Fibroblast of upper back skin (primary cell): ENCODE results near the gene KLF4.
"Not testable (repeated sequence)": the region's sequence is repeated elsewhere in the genome, so short reads cannot be mapped to it uniquely, and the experiment has no call there.

ENCODE experiments used
- DNase-seq: peaks from one replicate; pipeline ENCODE4 v3.0.0-alpha.2; 2013

The KLF4 gene

DNA sequence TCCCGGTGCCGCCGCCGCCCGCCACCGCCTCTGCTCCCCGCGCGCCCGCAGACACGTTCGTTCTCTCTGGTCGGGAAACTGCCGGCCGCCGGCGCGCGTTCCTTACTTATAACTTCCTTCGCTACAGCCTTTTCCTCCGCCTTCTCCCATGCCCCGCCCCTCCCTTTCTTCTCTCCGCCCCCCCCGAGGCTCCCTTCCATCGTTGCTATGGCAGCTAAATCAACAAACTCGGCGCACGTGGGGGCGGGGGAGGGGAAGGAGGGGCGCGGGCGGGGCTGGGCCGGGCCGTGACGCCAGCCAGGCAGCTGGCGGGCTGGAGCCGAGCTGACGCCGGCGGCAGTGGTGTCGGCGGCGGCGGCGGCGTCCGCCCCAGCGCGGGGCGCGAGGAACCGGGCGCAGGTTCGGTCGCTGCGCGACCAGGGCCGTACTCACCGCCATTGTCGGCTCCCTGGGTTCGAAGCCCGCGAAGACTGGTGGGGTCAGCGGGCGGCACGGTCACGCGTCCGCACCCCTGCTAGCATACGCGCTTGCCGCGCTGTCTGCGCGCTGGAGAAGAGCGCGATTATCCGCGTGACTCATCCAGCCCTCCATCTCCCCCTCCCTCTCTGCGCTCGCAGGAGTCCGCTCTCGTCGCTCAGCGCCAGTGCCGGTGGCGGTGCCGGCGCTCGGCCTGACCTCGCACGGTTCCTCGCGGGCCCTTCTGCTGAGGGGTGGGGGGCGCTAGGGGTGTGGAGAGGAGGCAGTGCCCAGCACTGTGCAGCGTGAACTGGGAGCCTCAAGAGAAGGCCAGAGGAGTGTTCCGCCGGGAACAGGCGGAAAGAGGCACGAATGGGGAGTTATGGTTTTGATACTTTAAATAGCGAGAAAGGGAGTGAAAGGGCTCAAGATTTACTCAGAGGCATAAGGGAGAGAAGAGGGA is at the start of gene KLF4:
Gene KLF4 (minus strand): TSS at position 83 of the 919 bp plus-strand sequence. CDS start 597 bp downstream, outside the sequence.
- DNase-seq, result peak; percentile 94

DNA sequence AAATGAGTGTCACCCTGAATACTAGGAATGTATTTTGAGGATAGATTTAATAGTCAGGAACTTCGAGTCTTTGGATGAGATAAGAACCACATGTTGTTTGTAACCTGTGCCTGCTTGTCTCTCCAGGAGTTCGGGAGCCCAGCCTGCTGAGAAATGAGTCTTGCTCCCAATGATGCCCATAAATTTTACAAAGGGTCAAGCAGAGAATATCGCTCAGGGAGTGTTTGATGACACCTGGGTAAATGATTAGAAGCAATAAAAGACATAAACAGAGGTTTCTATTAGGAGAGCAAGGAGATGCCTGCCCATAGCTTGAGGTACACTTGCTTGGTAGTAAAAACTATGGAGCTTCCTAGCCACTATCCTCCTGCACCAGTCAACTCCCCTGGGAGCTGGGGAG is 46.9 kb upstream of the KLF4 start:
- DNase-seq, result no peak

DNA sequence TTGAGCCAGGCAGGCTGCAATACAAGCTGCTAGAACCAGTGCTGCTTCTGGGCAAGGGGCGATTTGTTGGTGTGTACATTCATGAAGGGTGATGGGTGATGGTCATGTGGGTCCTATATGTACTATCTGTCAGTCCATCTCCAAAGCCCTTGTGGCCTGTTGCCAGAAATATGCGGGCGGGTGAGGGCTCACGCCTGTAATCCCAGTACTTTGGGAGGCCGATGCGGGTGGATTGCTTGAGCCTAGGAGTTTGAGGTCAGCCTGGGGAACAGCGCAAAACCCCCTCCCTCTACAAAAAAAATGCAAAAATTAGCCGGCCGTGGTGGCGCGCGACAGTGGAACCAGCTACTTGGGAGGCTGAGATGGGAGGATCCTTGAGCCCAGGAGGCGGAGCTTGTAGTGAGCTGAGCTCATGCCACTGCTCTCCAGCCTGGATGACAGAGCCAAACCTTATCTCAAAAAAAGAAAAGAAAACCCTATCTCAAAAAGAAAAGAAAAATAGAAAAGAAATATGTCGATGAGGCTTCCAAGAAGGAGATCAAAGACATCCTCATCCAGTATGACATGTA is 45.0 kb upstream of the KLF4 start:
- DNase-seq, result no peak

DNA sequence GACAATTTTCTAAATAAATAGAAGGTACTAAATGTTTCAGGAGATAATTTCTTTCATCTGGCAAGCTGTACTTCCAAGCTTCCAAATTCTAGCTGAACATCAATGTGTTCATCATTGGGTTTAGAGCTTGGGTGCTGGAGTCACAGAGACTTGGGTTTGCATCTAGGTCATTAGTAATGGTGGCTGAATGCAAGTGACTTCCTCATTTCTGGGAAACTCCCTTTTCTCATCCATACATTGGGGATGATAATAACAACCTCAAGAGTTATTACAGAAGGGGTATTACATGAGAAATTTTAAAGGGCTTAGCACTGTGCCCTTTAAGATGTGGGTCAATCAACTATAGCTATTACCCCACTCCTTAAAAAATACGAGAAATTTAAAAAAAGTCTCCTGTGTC is 41.1 kb upstream of the KLF4 start:
- DNase-seq, result no peak

DNA sequence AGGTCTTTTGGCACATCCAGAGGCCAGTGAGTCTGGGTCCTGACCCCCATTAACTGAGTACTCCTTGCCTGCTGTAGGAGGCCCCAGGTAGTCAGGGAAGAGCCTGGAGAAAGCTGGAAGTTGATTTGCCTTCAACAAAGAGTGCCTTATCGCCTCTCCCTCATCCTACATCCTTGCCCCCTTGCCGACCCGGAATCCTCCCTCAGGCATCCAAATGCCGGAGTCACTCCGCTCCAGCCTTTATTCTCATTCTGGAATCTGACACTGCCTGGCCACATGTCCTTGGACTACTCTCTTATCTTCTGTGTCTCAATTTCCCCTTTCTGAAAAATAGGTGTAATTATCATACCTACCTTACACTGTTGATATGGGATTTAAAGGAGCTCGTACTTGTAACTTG is 39.1 kb upstream of the KLF4 start:
- DNase-seq, result no peak

DNA sequence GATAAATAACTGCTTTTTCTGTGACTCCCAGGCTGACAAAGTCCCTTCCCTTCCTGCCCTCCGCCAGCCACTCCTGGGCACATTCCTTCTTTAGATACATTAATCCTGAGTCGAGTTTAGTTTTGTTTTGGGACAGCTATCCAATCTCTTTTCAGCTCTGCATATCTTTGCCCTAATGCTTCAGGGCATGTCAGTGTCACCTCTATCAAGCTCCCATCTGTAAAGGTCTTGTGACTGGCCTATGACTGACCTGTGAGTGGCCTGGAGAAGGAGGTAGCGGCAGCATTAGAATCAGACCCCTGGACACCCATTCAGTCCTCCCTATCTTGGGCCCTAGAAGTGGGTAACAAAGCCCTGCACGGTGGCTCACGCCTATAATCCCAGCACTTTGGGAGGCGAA is 34.0 kb upstream of the KLF4 start:
- no peak for DNase-seq

DNA sequence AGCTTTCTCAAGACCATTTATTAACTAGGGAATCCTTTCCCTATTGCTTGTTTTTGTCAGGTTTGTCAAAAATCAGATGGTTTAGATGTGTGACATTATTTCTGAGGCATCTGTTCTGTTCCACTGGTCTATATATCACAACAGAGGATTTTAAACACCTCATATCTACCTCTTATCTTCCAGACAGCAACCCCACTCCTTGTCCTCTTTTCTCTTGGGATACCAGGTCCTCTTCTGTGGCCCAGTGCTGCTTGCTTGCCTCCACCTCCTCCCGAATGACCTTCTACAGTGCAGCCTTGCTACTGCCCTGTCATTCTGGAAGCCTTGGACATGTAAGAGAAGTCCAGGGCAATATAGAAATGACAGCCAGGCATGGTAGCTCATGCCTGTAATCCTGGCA is 30.6 kb upstream of the KLF4 start:
- no peak for DNase-seq

DNA sequence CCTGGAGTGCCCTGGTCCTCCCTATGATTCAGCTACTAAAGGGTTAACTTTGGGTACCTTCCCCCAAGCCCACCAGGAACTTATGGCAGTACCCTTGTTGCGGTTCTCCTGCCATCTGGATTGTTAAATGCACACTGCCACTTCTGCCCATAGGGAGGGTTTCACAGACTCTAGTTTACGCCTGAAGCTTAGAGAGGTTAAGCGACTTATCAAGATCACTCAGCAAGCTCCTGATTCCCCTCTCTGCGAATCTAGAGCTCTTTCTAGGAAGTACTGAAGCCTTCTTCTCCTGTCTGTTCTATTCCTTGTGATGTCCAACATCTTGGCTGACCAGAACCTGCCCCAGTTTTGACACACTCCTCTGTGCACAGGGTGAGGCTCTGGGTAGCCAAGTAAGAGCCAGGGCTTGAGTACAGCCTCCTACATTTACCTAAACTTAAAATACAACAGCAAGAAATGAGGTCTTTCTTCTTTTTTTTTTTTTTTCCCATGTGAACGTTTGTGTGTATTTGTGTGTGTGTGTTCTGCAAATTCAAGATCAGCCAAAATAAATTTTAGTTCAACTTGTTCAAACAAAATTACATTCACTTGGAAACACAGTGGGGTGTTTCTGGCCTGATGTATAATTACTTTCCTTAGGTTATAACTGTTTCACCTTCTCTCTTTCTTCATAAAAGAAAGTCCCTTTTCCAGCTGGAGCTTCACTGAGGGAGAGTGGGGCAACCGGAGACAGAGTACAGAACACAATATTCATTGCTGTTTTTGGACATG is 28.7 kb upstream of the KLF4 start:
- DNase-seq, result no peak

DNA sequence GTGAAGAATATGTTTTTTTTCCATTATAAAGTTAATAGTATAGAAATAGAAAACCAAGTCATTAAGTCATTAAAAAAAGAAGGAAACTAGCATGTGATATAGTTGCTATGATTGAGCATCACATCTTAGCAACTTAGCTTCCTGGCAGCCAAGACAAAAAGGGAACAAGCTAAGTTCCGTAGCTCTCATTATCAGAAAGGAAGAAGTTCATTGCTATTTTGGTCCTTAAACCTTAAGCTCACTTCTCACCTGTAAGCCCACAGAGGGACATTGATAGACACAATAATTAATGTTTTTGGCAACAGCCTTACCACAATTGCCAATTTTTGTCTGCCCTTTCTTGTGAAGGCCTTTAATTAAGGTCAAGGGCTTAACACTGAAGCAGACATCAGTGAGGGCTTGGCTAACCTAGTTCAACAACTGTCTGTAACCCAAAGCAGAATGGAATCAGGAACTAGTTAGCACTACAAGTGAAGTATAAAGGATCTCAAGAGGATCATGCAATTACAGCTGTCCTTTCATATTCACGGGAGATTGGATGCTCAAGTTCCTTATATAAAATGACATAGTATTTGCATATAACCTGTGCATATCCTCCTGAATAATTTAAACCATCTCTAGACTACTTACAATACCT is 24.0 kb upstream of the KLF4 start:
- DNase-seq, result no peak

DNA sequence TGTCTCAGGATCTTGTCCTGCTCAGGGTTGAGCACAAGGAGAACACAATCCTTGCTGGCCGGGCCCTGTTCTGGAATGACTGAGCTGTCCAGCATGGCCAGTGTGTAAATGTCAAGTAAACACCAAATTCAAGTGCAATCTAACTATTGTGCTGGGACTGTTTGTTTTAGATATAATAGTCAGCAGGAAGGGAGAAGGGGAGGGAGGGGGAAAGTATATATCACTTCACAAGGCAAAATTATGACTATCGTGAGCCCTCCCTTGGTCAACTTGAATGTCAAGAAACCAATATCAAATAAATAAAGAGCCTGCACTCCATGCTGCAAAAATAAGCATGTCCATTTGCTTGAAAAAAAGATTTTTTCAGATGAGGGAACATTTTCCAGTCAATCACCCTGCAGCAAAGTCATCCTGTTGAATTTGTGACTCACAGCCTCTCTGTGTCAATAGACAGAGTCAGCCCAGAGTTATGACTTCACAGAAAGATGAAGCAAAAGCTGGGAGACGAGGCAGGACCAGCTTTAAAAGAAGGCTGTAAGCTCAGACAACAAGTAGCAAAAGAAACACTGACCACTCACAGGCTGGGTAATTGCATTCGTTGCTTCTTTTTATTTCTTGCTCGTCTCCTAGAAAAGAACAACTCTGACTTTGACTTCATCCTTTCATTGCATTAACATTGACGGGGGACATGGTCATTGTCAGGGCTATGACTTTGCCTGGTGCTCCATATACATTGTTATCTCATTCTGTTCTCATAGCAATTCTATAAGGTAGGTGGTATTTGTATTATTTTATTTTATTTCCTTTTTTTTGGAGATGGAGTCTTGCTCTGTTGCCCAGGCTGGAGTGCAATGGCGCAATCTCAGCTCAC is 15.3 kb upstream of the KLF4 start:
- DNase-seq, result peak; percentile 78

DNA sequence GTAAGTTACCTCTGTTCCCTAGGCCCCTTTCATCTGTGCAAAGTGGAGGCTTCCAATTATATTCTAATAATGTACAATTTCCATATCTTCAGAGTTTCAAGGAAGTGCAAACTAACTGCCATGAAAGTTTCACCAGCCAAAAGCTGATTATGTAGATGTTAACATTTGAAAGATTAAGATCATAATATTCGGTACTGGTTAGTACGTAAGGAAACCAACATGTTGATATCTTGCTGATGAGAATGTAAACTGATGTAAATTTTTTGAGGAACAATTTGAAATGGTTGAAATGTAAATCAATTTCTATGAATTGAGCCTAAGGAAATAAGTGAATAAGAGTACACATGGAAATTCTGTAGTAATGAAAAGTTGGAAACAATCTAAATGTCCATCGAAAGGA is 12.9 kb upstream of the KLF4 start:
- no peak for DNase-seq

DNA sequence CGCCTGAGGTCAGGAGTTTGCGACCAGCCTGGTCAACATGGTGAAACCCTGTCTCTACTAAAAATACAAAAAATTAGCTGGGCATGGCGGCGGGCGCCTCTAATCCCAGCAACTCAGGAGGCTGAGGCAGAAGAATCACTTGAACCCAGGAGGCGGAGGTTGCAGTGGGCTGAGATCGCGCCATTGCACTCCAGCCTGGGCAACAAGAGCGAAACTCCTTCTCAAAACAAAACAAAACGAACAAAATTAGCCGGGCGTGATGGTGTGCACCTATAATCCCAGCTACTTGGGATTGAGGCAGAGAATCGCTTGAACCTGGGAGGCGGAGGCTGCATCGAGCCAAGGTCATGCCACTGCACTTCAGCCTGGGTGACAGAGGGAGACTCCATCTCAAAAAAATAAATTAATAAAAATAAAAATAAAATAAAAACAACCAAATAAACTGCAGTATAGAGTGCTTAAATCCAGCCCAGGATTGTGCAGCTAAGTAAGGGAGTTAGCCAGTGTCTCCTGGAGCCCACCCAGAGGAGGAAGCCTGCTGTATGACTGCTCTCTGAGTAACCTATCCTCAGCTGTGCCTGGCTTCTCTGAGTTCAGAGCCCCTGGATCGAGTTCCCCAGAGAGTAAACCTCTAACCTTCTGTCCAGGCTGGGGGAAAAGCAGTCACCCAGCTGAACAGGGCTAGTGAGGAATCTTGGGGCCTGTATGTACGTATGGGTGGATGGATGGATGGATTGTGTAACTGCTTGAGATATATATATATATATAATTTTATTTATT is 11.0 kb upstream of the KLF4 start:
- peak; percentile 53 for DNase-seq

DNA sequence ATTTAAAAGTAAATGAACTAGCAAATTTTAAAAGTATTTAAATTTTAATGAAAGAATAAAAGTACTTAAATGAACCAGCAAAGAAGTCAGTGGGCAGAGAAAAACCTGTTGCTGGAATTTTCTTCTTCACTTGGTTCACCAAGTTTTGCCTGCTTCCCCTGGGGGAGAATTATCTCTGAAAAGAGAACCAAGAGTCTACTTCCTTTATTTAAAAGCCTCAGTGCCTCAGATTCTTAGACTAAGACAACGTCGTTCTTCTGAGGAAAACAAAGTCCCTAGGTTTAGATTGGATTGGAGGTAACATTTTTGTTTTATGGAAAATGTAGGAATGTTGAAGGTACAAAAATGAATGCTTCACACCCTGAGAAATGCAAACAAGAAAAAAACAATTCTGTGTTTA is 7.4 kb upstream of the KLF4 start:
- DNase-seq, result no peak

DNA sequence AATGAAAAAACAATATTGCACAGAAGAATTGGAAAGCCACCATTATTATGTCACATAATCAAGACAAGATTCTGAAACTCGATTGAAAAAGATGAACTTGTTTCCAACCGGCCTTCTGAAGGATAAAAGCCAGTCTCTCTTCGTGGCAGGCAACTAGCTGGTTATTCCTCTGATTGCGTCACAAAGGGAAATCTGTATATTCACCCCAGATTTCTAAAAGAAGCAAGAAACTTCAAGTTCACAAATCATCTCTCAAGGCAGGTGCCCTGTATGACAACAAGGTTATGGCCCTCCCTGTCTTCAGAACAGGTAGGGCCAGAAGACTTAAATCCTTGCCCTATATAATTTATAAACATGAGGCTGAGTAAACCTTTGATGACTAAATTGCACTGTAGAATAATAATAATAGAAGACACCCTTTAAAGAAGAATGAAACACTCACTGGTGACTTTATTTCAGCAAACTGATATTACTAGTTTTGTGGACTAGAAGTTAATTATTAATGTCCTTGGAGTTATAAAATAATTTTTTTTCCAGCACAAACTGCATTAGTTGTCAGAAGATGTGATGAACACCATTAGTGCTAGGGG is 2.9 kb upstream of the KLF4 start:
- no peak for DNase-seq

DNA sequence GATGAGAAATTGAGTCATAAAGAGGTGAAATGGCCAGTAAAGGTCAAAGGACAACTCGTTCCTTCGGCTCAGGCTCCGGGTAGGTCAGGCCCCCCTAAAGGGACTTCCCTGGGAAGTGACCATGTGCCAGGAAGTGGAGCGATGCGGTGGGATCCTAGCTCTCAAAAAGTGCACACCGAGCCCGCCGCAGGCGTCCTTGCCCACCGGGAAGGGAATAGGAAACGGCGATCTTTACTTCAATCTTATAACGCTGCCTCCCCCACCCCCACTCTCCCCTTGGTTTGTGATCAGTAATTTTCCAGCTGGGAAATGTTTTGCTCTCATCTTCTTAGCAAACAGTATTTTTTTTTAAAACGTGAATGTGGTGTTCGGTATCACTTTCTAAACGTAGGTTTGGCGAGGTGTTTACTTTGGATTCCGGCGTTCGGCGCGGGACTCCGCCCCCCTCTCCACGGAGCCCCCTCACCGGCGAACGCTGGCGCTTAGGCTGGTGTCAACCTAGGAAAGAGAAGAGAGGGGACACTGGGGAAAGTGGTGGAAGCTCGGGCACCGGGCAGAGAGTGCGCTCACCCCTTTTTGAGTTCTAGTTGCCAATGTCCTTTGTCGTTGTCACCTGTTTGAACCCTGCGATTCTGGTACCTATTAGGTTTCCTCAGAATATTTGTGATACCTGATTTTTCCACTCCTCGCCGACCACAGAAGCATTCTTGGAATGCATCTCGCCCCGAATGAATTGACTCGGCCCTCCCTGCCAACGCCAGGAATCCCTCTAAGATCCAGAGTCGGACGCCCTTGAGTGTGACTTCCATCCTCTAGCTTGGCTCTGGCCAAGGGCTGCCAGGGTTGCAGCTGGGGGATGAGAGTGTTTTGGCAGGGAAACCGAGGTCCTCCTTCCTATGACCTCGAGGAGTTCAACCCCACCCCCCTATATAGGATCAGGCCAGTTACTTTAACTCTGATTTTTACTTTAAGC is 1.8 kb upstream of the KLF4 start:
- no peak for DNase-seq

DNA sequence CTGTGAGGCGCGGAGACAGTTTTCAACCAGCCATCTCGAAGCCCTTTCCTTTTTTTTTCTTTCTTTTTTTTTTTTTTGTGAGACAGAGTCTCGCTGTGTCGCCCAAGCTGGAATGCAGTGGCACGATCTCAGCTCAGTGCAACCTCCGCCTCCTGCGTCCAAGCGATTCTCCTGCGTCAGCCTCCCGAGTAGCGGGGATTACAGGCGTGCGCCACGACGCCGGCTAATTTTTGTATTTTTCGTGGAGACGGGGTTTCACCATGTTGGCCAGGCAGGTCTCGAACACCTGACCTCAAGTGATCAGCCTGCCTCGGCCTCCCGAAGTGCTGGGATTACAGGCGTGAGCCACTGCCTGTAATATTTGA is 1.0 kb upstream of the KLF4 start:
- DNase-seq, result not testable (repeated sequence)

DNA sequence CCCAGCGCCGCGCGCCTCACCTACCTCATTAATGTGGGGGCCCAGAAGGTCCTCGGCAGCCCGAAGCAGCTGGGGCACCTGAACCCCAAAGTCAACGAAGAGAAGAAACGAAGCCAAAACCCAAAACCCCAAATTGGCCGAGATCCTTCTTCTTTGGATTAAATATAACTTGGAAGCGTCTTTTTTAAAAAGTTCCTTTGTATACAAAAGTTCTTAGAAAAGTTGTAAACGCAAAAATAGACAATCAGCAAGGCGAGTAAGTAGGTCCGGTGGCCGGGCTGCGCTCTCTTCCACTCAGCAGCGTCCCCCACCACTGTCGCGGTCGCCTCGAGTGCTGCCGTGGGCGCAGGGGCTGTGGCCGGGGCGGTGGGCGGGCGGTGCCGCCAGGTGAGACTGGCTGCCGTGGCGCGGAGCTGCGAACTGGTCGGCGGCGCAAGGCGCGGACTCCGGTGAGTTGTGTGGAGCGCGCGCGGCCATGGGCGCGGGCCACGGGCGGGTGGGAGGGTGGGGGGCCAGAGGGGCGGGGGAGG is 360 bp downstream of the KLF4 start:
- no peak for DNase-seq

DNA sequence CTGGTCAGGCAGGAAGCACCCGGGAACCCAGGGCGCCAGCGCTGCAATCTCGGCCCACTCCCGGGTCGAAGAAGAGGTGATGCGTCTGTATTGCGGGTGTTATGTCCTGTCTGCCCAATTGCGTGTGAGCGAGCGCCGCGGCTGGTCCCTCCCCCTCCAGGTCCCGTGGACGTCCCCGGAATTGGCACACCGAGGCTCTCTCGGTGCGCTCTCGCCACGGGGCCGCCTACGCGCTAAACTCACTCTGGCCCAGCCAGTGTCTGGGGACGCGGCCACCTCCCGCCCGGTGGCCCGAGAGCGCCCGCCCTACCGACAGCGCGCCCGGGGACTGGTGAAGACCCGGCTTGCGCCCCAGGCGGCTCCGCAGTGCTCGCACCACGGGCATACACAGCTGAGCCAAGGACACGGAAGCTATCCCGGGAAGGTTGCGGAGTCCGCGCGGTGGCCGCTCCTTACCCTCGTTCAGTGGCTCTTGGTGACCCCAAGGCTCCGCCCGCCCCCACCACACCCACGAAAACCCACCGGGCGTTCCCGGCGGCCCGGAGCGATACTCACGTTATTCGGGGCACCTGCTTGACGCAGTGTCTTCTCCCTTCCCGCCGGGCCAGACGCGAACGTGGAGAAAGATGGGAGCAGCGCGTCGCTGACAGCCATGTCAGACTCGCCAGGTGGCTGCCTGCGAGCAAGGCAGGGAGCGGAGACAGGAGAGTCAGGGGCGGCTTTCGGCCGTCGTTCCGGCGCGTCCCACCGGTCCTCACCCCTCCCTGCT is 1.0 kb downstream of the KLF4 start:
- no peak for DNase-seq
